Putamen (tissue), 1 donor: ENCODE measurements around the gene MACC1.
A peak's percentile ranks its signal among the peaks of the same experiment; 100 is the strongest.

Experiments
- DNase-seq: peaks from one replicate; pipeline ENCODE4 v3.0.0-alpha.2; 2016; ENCODE audit warnings: low spot score

MACC1 gene

DNA sequence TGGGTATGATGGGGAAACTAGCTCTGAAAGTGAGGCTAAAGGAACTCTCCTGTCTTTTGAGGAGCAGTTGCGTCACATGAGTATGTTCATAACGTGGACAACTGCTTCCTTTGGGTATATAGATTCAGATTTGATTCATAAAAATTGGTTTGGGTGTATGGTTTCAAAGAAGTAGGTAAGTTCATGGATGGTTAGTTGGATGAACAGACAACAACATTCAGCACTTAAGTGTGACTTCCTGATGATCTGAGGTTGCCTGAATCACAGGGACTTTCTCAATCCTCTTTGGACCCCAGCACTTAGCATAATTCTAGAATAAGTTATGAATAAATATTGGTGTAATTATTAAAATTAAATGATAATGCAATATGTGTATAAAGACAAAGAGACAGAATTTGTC is 43.4 kb downstream of the MACC1 start:
- DNase-seq, result no peak

DNA sequence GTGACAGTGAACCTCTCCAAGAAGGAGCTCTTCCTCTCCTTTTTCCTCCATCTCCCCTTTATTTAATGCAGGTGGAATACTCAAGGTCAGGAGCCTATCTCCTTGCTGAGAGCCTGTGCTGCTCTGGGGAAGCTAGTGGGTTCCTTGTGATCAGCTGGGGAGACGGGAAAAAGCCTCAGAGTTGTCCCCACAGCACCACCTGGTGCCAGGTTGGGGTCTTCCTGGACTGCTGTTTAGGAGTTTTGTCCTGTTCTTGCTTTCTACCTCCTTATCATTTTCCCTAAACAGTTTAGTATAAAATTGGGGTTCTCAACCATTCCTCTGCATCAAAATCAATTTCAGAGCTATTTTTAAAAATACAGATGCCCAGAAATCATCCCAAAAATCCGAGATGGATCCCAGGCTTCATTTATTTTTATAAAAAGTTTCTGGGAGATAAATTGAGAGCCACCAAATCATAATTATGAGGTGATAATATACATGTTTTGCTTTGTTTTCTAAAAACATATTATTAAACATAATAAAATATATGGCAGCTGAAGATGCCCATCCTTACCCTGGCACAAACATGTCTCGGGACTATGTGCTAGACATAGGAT is 44.3 kb downstream of the MACC1 start:
- peak; percentile 16 for DNase-seq

DNA sequence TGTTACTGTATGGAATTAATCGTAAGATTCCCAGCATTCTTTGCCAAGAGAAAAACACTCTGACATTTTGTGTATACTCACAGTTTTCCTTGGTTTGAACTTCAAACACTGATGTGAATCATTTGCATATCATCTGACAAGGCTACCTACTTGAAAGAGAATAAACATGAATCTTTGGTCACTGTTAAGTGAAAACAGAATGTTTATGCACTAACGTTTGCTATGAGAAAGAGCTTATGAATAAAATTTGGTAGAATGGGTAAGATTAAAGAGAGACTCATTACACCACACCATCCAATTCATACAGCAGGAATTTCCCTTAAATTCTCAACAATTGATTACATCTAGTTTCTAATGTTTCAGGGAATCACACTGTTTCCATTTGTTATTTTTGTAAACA is 46.6 kb downstream of the MACC1 start:
- no peak for DNase-seq

DNA sequence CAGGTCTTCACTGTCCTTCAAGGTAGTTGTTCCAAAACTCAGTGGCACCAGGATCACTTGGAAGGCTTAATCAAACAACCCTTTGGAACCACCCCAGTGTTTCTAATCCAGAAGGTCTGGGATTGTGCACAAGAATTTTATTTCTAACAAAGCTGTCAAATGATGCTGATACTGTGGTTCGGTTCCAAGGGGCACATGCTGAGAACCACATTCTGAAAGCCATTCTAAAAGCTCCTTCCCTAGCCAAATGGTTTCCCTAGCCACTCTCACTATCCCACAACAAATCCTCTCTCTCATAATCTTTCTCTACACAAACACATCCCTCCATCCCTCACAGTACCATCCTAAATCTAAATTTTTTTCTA is 52.1 kb downstream of the MACC1 start:
- DNase-seq, result no peak

DNA sequence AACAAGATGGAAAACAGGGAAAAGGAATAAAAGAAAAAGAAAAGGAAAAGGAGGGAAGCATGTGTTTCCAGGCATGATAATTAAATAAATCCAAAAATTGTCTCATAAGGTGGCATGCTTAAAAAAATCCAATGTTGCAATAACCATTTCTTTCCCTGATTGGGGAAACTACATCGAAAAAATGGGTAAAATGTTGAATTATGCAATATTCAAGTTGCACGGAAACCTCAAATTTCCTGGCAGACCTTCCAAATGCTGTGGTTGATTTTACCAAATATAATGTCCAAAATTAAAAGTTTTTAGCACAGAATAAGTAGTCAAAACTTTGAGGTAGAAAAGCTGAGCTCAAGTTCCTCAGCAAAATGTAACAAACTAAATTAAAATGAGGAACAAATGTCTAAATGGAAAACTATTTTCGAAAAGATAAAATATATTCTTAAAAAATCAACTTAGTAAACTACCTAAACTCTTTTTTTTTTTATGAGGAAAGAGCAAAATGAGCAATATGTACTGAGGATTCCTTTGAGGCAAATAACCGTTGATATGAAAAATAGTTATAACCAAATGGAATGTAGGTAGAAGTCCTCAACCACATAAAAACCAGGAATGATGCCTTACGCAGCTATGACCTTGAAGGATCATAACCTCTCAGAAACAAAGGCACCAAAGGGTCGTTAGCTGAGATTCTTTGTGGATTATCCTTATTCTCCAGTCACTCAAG is 52.6 kb downstream of the MACC1 start:
- no peak for DNase-seq

DNA sequence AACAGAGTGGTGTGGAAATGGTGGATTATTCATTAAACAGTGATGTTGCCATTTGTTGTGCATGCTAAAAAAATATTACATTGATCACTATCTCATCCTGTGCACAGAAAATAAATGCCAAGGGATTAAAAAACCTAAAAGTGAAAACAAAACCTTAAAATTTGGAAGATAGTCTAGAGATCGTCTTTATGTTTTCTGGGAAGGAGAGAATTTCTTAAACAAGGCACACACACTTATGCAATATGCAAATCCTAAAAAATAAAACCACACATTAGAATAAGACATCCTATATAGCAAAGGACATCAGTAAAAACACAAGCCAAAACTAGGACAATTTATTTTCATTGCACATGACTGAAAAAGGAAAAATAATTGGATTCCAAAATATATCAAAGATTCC is 54.5 kb downstream of the MACC1 start:
- DNase-seq, result no peak

DNA sequence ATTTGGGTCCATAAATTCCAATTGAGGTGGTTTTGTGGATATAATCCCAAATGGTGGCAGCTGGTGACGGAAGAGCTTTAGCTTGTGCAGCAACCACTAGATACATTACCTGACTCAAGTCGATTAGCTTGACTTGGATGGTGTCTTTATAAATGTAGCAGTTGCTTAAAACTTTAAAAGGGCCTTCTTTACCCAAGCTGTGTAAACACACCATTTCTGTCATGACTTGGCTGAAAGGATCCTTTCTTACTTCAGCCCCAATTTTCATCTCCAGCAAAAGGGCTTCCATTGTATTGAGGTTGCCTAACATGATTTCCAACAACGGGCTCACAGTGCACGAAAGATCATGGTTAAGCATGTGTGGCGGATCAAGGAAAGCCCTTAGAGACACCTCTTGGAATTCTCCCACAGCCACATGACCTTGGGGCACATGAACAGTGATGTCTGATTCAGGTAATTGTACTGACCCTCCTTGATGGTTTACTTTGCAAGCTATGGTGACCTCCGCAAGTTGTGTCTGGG is 57.9 kb downstream of the MACC1 start:
- no peak for DNase-seq

DNA sequence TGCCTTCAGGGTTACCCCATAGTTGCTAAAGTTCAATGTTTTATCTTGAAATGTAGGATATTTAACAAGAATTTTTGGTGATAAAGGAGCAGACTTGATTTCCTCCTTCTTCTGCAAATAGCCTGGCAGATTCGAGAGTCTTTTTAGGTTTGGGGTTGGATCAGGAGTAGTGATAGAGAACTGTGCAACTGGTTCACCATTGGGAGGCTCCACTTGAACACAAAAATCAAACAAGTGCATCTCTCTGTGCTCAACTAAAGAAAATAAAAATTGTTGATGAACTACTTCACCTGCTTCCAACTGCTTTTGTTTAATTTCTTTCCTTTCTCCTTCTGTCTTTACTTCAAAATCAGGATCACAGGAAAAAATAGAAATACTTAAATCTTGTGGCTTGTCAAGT is 58.5 kb downstream of the MACC1 start:
- peak; percentile 34 for DNase-seq

DNA sequence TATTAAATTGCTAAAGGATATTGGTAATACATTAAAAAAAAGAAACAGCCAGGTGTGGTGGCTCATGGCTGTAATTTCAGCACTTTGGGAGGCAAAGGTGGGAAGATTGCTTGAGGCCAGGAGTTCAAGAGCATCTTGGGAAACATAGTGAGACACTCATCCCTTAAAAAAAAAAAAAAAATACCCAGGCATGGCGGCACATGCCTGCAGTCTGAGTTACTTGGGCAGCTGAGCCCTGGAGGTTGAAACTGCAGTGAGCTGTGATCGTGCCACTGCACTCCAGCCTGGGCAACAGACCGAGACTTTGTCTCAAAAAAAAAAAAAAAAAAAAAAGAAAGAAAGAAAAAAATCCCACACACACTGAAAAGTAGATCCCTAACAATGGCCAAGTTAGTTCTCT is 59.7 kb downstream of the MACC1 start:
- no peak for DNase-seq

DNA sequence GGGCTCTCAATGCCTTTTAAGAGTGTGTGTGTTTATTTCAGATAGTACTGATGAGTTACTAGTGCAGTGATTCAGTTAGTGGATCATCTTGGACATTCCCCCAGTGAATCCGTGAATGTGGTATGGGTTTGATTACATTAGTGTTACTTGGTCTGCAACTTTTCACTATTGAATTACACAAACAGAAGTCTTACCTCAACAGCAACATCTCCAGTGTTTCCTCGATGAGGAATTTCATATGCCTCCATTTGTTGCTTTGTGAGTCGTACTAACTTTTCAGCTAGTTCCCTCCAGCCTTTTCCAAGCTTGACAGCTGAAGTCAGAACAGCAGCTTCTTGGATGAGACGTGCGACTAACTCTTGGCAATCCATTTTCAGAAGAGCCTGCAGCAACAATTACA is 63.2 kb downstream of the MACC1 start:
- no peak for DNase-seq

DNA sequence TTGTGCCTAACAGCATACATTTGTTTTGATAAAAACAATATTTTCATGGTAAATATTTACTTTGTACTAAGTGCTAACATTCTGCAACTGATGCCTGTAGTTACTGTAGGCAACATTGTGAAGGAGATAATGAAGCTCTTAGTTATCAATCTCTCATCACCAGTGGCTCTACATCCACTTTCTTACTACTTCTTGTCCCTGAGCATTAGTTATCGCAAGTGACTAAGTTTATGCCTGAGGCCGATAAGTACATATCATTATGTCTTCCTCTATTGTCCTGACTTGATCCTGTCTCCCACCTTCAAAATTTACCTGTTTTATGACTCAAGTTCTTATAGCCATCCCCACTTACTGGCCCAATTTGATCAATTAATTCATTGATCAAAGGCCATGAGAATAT is 63.6 kb downstream of the MACC1 start:
- no peak for DNase-seq

DNA sequence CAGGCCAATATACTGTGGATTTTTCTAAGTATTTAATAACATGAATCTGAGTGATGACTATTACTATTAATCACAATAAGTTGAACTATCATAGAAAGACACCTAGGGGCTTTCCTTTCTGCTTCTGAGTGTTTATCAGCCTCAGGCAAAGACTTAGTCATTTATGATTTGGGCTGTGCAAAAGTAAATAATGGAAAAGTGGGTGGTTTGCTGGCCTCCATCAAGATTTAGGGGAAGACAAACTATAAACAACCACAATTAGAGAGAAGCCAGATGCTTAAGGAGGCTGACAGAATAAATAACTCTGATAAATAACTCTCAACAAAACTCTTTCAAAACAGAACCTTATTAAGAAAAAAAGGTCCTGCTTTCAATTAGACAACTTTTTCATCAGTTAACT is 64.7 kb downstream of the MACC1 start:
- DNase-seq, result no peak

DNA sequence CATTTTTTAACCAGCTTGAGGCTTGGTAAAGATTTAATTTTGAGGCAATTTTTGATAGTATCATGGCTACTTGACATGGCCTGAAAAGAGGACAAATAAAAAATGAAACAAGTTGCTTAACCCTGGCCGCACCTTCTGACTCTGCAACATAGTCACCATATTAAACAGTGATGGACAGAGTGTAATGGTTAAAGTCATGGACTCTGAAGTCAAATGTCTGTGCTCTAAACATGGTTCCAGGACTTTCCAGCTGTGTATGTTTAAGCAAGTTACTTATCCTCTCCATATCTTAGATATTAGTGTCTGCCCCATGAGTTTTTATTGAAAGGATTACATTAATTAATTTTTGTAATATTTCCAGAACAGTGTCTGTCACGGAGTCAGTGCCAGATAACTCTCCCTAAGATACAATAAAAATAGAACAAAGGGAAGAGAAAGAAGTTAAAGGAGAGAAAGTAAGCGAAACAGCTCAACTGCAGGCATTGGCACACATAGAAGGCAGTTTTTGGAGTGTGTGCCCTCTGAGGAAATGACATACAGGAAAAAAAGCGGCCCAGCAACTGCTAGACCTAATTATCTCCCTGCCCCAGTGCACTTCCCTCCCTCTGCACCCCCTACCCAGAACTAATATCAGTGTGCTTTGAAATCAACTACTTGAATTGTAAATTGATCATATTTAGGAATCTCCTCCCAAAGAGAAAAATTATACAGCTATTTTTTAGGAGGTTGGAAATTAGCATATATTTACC is 65.3 kb downstream of the MACC1 start:
- DNase-seq, result no peak

DNA sequence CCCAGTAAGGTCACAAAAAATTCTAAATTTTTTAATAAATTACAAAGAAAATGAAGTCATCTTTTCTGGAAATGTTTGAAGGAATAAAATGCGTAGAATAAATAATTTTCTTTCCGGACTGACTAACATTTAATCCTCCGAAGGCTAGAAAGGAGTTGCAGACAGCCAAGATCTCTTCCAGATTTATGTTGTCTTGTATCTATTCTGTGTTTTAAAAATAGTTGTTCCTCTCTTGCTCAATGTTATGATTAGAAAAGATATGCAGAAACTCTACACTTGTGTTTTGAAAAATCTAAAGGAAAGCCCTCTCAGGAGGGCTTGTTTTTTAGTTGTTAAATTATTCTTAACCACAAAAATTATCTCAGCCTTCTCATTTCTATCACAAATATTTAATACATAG is 70.7 kb downstream of the MACC1 start:
- DNase-seq, result no peak

DNA sequence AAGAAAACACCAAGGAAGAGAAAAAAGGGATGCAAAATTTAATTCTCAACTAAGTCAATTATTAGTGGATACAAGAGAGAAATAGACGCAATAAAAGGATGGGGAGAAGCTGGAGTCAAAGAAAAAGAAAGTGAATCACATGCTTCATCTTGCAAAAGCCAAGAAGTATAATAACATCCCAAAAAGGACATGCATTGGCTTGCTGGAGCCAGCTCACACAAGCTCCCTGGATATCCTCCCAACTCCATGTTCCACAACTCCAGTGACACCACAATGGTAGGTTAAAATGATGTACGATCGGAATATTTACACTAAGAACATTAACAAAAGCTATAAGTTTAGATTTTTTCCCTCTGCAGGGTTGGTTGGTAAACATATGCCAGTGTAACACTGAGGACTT is 72.4 kb downstream of the MACC1 start:
- no peak for DNase-seq

DNA sequence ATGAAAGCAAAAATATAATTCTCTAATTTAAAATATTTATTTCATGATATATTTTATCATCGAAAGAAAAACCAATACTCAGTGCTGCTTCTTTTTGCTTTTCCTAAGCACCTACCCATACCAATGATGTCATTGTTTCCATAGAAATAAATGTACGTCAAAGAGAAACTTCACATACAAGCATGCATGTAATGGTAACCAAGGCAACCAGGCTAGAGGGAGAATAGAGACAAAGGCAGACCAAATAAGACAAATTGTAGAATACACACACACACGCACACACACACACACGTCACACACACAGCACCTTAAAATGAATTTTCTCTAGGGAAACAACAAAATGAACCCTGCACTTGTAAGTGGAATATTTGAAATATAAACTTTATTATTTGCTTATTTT is 75.5 kb downstream of the MACC1 start:
- DNase-seq, result peak; percentile 36

DNA sequence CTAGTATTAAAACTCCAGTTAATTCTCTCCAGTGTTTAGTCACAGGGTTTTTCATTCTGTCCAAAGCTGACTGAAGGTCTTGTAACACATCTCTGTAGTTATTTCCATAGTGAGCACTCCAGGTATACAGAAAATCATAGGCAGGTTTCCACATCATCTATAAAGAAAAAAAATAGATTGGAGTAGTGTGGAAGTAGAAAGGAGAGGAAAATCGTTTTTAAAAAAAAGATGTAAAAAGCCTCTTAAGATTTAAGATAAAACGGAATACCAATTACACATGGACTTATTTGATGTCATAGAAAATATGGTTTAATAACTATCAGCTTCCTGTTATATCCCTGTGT is 76.2 kb downstream of the MACC1 start:
- DNase-seq, result no peak

DNA sequence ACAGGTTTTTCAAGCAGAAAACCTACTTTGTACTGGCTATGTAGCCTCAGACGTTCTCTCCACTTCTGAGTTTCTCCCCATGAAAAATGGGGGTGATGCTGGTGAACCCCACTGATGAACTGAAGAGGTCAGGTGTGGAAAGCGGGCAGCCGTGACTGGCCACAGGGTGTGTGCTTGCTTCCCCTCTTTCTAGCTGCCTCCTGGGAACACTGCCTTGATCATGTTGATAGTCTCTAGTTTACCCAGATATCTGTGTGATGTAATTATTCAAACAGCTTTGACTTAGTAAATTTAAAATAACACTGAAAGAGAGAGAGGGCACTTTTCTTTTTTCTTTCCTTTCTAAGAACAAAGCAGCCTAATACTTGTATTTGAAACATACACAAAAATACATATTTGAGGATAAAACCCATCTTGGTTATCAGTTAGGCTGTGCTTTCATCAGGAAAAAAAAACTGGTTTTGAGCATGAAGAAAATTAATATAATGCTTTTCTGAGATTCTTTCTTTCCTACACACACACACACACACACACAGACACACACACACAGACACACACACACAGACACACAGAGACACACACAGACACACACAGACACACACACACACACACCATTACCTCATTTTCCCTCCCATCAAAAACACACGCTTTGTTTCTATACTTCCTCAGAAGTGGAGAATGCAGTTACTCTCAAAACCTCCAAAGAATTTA is 76.7 kb downstream of the MACC1 start:
- DNase-seq, result no peak

DNA sequence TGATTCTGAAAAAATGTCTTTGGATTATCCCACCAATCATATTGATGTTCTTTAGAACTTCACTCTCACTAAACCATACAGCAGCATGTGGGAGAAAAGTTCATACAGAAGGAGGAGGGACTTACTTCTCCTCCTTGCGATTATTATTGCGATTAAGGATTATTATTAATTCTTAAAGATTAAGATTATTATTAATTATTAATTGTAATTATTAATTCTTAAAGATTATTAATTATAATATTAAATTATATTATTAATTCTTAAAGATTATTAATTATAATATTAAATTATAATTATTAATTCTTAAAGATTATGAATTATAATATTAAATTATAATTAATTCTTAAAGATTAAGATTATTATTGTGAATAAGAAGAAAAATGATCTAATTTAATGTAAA is 80.5 kb downstream of the MACC1 start:
- no peak for DNase-seq

DNA sequence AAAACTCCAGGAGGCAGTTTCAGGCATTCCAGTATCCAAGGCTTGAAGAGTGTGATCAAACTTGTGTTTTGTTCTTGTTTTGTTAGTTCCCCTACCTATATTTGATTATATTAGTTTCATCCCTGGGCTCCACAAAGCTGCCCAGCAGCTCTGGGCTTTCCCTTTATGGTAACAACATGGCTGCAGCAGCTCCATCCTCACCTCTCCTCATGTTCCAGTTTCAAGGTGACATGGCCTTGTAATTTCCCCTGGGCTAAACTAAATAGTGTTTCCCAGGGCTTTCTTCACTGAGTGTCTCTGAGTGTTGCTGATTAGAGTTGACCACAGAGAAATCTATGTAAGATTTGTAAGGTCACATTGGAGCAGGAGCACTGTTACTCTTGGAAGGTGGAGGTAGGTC is 83.4 kb downstream of the MACC1 start:
- DNase-seq, result no peak

DNA sequence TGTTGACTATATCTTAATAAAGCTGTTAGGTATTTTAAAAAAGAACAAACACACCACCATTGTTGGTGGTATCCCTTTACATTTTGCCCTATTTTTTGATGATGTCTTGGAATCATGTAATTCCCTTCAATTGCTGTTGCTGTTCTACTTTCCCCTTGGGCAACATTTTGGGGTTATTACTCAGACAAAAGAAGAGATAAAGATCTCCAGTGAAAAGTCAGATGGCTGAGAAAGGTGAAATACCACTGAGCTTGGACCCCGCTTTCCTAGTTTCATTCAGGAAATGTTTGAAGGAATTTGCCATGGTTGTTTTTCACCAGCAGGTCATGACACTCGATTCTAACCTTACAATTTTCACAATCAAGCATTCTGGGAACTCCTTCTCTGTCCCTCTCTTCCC is 84.6 kb downstream of the MACC1 start:
- DNase-seq, result no peak

DNA sequence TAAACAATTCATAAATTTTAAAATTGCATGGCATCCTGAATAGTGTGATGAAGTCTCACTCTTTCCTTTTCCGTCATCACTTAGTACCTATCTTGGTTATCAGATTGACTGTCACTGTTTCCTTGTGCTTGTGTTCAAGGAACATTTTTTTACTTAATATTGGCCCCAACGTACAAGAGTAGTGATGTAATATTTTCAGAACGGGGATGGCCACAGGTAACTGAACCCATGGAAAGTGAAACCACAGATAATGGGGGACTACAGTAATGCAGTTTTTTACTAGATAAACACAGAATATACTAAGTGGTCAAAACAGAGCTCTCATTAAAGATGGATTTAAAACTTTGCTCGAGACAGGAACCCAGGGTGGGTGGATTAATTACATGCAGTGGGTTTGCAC is 85.4 kb downstream of the MACC1 start:
- no peak for DNase-seq

DNA sequence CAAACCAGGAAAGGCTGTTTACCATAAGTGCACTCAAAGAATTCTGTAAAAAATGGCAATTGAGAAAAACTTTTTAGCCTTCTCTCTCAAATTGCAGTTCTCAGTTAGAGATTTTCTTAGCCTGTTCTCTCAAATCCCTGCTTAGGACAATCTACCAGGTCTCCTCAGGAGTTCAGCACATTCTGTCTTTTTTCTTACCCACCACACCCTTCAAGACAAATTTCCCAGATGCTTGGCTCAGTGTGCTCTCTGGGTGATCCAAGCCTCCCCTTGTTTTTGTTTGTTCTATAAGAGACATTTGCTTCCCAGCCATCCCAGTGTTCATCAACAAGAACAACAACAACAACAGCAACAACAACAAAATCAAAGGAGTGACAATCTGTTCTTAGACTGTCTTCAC is 87.3 kb downstream of the MACC1 start:
- DNase-seq, result no peak
